H1 (cell line): ENCODE data around the gene UFD1. TPM values are rescaled to one million over a fixed set of nuclear protein-coding genes. Genes with fewer than 3 reads are reported as not detected.

Experiments used
- CTCF ChIA-PET: fragments of 300-600 bp; sonication (Branson Sonifier 250); formaldehyde crosslinking; loops from one replicate; lab custom pipeline; 2021; ENCODE audit not compliant: partially characterized antibody; lab: Charles Lee
- POLR2A ChIA-PET: fragments of 300-600 bp; sonication (Branson Sonifier 250); formaldehyde crosslinking; loops from one replicate; lab custom pipeline; 2021; ENCODE audit warnings: inconsistent platforms; ENCODE audit not compliant: partially characterized antibody; lab: Charles Lee
- DNase-seq, 2 experiments: peaks; one replicate each; pipeline versions ENCODE4 v3.0.0 to v3.0.0-alpha.2; 2010 to 2022; ENCODE audit warnings: low spot score in 2 of 2, low read depth in 1 of 2, mixed read lengths in 1 of 2
- FAIRE-seq: peaks from 2 replicates; lab custom pipeline; 2011; peaks lifted over from hg19 to GRCh38; lab: Jason Lieb, UNC
- H2AFZ ChIP-seq: 2 replicates; pipeline ENCODE4 v1.8.1; 2012; ENCODE audit warnings: low read length, inconsistent platforms
- H2AK5ac ChIP-seq: 2 replicates; pipeline ENCODE4 v1.6.1; 2013; ENCODE audit warnings: low read depth, low read length
- H2BK120ac ChIP-seq: replicated peaks from 2 replicates; pipeline ENCODE3; 2013; ENCODE audit warnings: low read depth, low read length, inconsistent platforms
- H2BK12ac ChIP-seq: 2 replicates; pipeline ENCODE4 v1.6.1; 2013; ENCODE audit warnings: low read depth, low read length
- H2BK15ac ChIP-seq: 2 replicates; pipeline ENCODE4 v1.6.1; 2013; ENCODE audit warnings: low read length
- H2BK20ac ChIP-seq: 2 replicates; pipeline ENCODE4 v1.6.1; 2013; ENCODE audit warnings: low read length
- H2BK5ac ChIP-seq: 2 replicates; pipeline ENCODE4 v1.6.1; 2013; ENCODE audit warnings: low read depth, low read length
- H3K14ac ChIP-seq: 2 replicates; pipeline ENCODE4 v1.6.1; 2013; ENCODE audit warnings: inconsistent platforms; ENCODE audit not compliant: insufficient read length
- H3K18ac ChIP-seq: 2 replicates; pipeline ENCODE4 v1.6.1; 2013; ENCODE audit warnings: low read length; ENCODE audit errors: extremely low read depth
- H3K23ac ChIP-seq: 2 replicates; pipeline ENCODE4 v1.6.1; 2013; ENCODE audit warnings: inconsistent platforms; ENCODE audit not compliant: insufficient read length
- H3K23me2 ChIP-seq: 2 replicates; pipeline ENCODE4 v1.6.1; 2013; ENCODE audit warnings: low read depth, low read length
- H3K27ac ChIP-seq: 2 replicates; pipeline ENCODE4 v1.6.1; 2011; ENCODE audit warnings: low read depth, low read length, inconsistent platforms
- H3K27me3 ChIP-seq, 4 experiments: replicated peaks in 1 of 4; 1 replicate in 1 of 4; 2 replicates in 3 of 4; pipeline versions ENCODE4 v1.6.1 to v1.8.1; 2011 to 2013; ENCODE audit warnings: low read length in 3 of 4, mild to moderate bottlenecking in 3 of 4, inconsistent platforms in 2 of 4, mixed read lengths in 2 of 4, moderate library complexity in 1 of 4; ENCODE audit not compliant: control insufficient read depth in 3 of 4, insufficient read depth in 3 of 4; ENCODE audit errors: extremely low read depth in 1 of 4
- H3K36me3 ChIP-seq, 4 experiments: 2 replicates each; pipeline versions ENCODE4 v1.6.1 to v1.8.1; 2011 to 2013; ENCODE audit warnings: mild to moderate bottlenecking in 4 of 4, low read length in 3 of 4, moderate library complexity in 2 of 4, control low read depth in 1 of 4, inconsistent platforms in 1 of 4; ENCODE audit not compliant: insufficient read depth in 4 of 4, control insufficient read depth in 2 of 4
- H3K4ac ChIP-seq: replicated peaks from 2 replicates; pipeline ENCODE3; 2013; ENCODE audit warnings: low read length, low read depth, mixed read lengths, inconsistent platforms; ENCODE audit not compliant: insufficient read length
- H3K4me1 ChIP-seq, 4 experiments: replicated peaks in 1 of 4; 1 replicate in 1 of 4; 2 replicates in 3 of 4; pipeline versions ENCODE4 v1.6.1 to v1.8.1; 2011 to 2013; ENCODE audit warnings: low read length in 3 of 4, inconsistent platforms in 2 of 4, mixed read lengths in 1 of 4; ENCODE audit not compliant: insufficient read depth in 4 of 4, control insufficient read depth in 3 of 4
- H3K4me2 ChIP-seq, 2 experiments: 2 replicates each; pipeline versions ENCODE4 v1.6.1 to v1.8.1; 2011 to 2013; ENCODE audit warnings: low read depth in 2 of 2, low read length in 2 of 2, control low read depth in 1 of 2, inconsistent platforms in 1 of 2, mild to moderate bottlenecking in 1 of 2; ENCODE audit not compliant: insufficient read depth in 1 of 2
- H3K4me3 ChIP-seq, 4 experiments: fragments of 200-600, 300-600 bp in 1 of 4; sonication (generic), shearing (Covaris generic), sonication (Bioruptor Twin) in 1 of 4; 2 replicates each; pipeline versions ENCODE4 v1.5.1 to v1.8.1; 2011 to 2016; ENCODE audit warnings: low read length in 4 of 4, low read depth in 3 of 4, control low read depth in 2 of 4, inconsistent platforms in 2 of 4, mild to moderate bottlenecking in 2 of 4, mixed read lengths in 1 of 4, moderate library complexity in 1 of 4; ENCODE audit not compliant: insufficient read depth in 2 of 4; ENCODE audit errors: extremely low read depth in 1 of 4
- H3K56ac ChIP-seq: replicated peaks from 2 replicates; pipeline ENCODE3; 2013; ENCODE audit warnings: low read depth, mild to moderate bottlenecking, mixed read lengths, low read length, inconsistent platforms; ENCODE audit not compliant: insufficient read length
- H3K79me1 ChIP-seq: 2 replicates; pipeline ENCODE4 v1.6.1; 2013; ENCODE audit warnings: low read depth, low read length, control low read depth
- H3K79me2 ChIP-seq, 2 experiments: 2 replicates each; pipeline versions ENCODE4 v1.6.1 to v1.8.1; 2012 to 2013; ENCODE audit warnings: low read length in 2 of 2, mild to moderate bottlenecking in 2 of 2, inconsistent platforms in 1 of 2; ENCODE audit not compliant: insufficient read depth in 2 of 2, control insufficient read depth in 1 of 2
- H3K9ac ChIP-seq, 4 experiments: replicated peaks in 1 of 4; 1 replicate in 1 of 4; 2 replicates in 3 of 4; pipeline versions ENCODE4 v1.6.1 to v1.8.1; 2011 to 2013; ENCODE audit warnings: low read depth in 3 of 4, low read length in 3 of 4, control low read depth in 2 of 4, mild to moderate bottlenecking in 2 of 4, moderate library complexity in 2 of 4, inconsistent platforms in 1 of 4; ENCODE audit errors: extremely low read depth in 1 of 4
- H3K9me3 ChIP-seq, 2 experiments: 2 replicates each; pipeline versions ENCODE4 v1.6.1 to v1.8.1; 2012 to 2013; ENCODE audit warnings: mild to moderate bottlenecking in 2 of 2, moderate library complexity in 2 of 2, control low read depth in 1 of 2, inconsistent platforms in 1 of 2, low read depth in 1 of 2, low read length in 1 of 2, mixed read lengths in 1 of 2; ENCODE audit not compliant: insufficient read depth in 2 of 2
- H4K20me1 ChIP-seq, 2 experiments: replicated peaks in 1 of 2; 2 replicates each; pipeline versions ENCODE3 to v1.8.1; 2011 to 2013; ENCODE audit warnings: inconsistent platforms in 2 of 2, low read length in 2 of 2, mild to moderate bottlenecking in 1 of 2; ENCODE audit not compliant: insufficient read depth in 2 of 2, control insufficient read depth in 1 of 2
- H4K5ac ChIP-seq: 2 replicates; pipeline ENCODE4 v1.6.1; 2013; ENCODE audit warnings: low read length, low read depth, mixed read lengths, inconsistent platforms; ENCODE audit not compliant: insufficient read length
- H4K8ac ChIP-seq: 2 replicates; pipeline ENCODE4 v1.8.0; 2013; ENCODE audit warnings: mild to moderate bottlenecking, moderate library complexity, low read length, inconsistent platforms; ENCODE audit not compliant: insufficient read depth; ENCODE audit errors: extremely low read depth
- H4K91ac ChIP-seq: replicated peaks from 2 replicates; pipeline ENCODE3; 2013; ENCODE audit warnings: low read length, mixed read lengths, inconsistent platforms; ENCODE audit not compliant: insufficient read length
- RXRA ChIP-seq: IDR thresholded peaks from 2 replicates; pipeline ENCODE4 v1.6.1; 2011; ENCODE audit warnings: low read depth, mild to moderate bottlenecking, low read length, moderate library complexity; ENCODE audit not compliant: insufficient read depth
- WGBS, 2 experiments: shearing (Covaris generic) in 1 of 2; methylation state at CpG; one replicate each; pipeline versions ENCODE4 v1.1.6 to v1.1.7; 2013 to 2015; ENCODE audit warnings: low lambda C conversion rate in 2 of 2, mixed read lengths in 2 of 2, inconsistent platforms in 1 of 2, low coverage in 1 of 2, missing lambda C conversion rate in 1 of 2; ENCODE audit not compliant: insufficient replicate concordance in 2 of 2, insufficient coverage in 1 of 2, insufficient read length in 1 of 2; ENCODE audit errors: extremely low coverage in 1 of 2, missing lambda C conversion rate in 1 of 2; 5-methylcytosine and 5-hydroxymethylcytosine counted together
- polyA plus RNA-seq, 7 experiments: library from polyadenylated mRNA; depleted of rRNA in 3 of 7; stranded (reverse) in 5 of 7; unstranded in 2 of 7; fragments of >200 nt in 5 of 7; fragments of 200-250 nt in 2 of 7; gene quantifications; 1 replicate in 5 of 7; 2 replicates in 1 of 7; 4 replicates in 1 of 7; pipeline versions ENCODE4 v1.2.1 to v1.2.3, GENCODE V29; 2011 to 2013; ENCODE audit warnings: missing spikeins in 2 of 7, mixed read lengths in 2 of 7
- total RNA-seq: library from RNA; stranded (reverse); fragmentation: NEBNext Ultra II Directional; extraction: Animal tissue kit (Norgen Biotek cat#: 25700); gene quantifications from 2 replicates; pipeline ENCODE4 v1.2.1, GENCODE V29; 2021

Gene UFD1
- total and polyA plus RNA-seq, 2 of the 8 experiments (the other 6 are each of a cell fraction or from before 2014, with no cell fraction given) = 74.6 to 116 TPM

DNA sequence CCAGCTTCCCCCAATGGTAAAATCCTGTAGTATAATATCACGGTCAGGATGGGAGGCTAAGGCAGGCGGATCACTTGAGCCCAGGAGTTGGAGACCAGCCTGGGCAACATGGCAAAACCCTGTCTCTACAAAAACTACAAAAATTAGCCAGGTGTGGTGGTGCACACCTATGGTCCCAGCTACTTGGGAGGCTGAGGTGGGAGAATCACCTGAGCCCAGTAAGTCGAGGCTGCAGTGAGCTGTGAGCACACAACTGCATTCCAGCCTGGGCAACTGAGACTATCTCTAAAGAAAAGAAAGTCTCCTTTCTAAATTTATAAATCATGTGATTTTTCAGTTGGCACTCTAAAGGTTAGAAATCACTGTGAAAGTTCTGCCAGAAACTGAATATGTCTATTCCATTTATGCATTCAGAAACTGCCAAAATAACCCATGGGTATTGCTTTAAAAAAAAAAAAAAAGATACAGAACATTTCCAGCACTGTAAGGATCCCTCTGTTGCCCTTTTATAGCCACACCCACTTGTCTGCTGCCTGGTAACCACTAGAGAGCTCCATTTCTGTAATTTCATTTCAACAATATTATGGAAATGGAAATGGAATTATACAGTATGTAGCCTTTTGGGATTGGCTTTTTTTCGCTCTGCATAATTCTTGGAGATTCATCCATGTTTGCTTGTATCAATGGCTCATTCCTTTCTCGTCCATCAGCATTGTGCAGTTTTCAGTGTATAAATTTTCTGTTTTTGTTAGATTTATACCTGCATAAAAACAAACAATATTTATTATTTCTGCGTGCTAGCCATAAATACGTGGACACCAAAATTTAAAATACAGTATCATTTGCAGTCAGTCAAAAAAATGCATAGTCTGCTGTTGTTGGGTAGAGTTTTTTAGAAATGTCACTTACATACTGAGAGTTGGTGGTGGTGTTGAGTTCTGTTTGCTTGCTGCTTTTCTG is 10.2 kb upstream of the UFD1 start:
- no peaks in the 10 kb centered on the region; the same call in 1 of the 2 replicates for H3K79me1 ChIP-seq
- POLR2A ChIA-PET = interaction anchor here (0.6 to 2.4 kb wide), 3 partner anchors 9 to 95 kb away, joined by 3 to 13 read pairs (median 3); partner anchors contain the start of gene CDC45
- no peak overlapping the region for H3K18ac ChIP-seq
- H2BK120ac ChIP-seq = no peak overlapping the region
- H3K14ac ChIP-seq = no peak overlapping the region
- H2AK5ac ChIP-seq = no peak overlapping the region
- no peak for DNase-seq
- H3K9ac ChIP-seq = no peak overlapping the region
- H4K8ac ChIP-seq = no peak overlapping the region
- peaks cover 3% of the 10 kb centered on the region in 2 experiments for H4K20me1 ChIP-seq
- H3K23me2 ChIP-seq = no peaks in the 10 kb centered on the region
- no peak overlapping the region for H3K27ac ChIP-seq
- no peaks in the 10 kb centered on the region for H3K27me3 ChIP-seq
- H2BK20ac ChIP-seq = no peak overlapping the region
- TF ChIP-seq RXRA = no peak
- no peak overlapping the region for H2BK15ac ChIP-seq
- no peaks in the 10 kb centered on the region for H3K4me1 ChIP-seq
- H2AFZ ChIP-seq = no peak overlapping the region
- H3K79me2 ChIP-seq = no peaks in the 10 kb centered on the region
- 86% methylated on average over 7 of the region's 7 CpGs; no CpG with 5 or more reads in 1 of the 2 experiments for WGBS, 2 experiments
- CTCF ChIA-PET = interaction anchor here (0.9 to 1.6 kb wide), 4 partner anchors 13 to 143 kb away, joined by 3 to 4 read pairs (median 4); no protein-coding TSS in a partner anchor
- FAIRE-seq = no peak
- no peak overlapping the region for H2BK12ac ChIP-seq
- no peaks in the 10 kb centered on the region for H3K9me3 ChIP-seq
- no peak overlapping the region for H3K4me3 ChIP-seq
- H4K5ac ChIP-seq = no peak overlapping the region
- H3K36me3 ChIP-seq = peaks cover 22 to 51% (median 34%) of the 10 kb centered on the region in 4 experiments
- H3K4ac ChIP-seq = no peak overlapping the region
- H4K91ac ChIP-seq = no peak overlapping the region
- no peak overlapping the region for H2BK5ac ChIP-seq
- H3K4me2 ChIP-seq = no peak overlapping the region
- H3K56ac ChIP-seq = no peak overlapping the region
- no peak overlapping the region for H3K23ac ChIP-seq
